Common myeloid progenitor, CD34-positive (primary cell): Measurements from ENCODE around the gene CEP170.

Experiments used
- CTCF ChIA-PET: fragments of 350-600 bp; sonication (Branson Sonifier 250); formaldehyde crosslinking; loops from one replicate; lab custom pipeline; 2021; ENCODE audit warnings: antibody characterized with exemption; lab: Charles Lee
- POLR2A ChIA-PET: fragments of 350-600 bp; sonication (Branson Sonifier 250); formaldehyde crosslinking; loops from one replicate; lab custom pipeline; 2021; ENCODE audit warnings: antibody characterized with exemption; lab: Charles Lee
- DNase-seq, 3 donors: peaks; one replicate each; pipeline versions ENCODE4 v3.0.0 to v3.0.0-alpha.2; 2013
- H3K27ac ChIP-seq, 2 experiments: 1 replicate in 1 of 2; 2 replicates in 1 of 2; pipeline ENCODE4 v1.7.0; 2013; ENCODE audit warnings: inconsistent platforms in 2 of 2, low read length in 2 of 2, mild to moderate bottlenecking in 2 of 2, low read depth in 1 of 2, moderate library complexity in 1 of 2; ENCODE audit not compliant: severe bottlenecking in 2 of 2, insufficient read depth in 1 of 2, poor library complexity in 1 of 2
- H3K27me3 ChIP-seq, 5 experiments: replicated peaks in 2 of 5; 1 replicate in 3 of 5; 2 replicates in 2 of 5; pipeline versions ENCODE4 v1.6.1 to v1.7.0; 2013; ENCODE audit warnings: low read length in 4 of 5, mild to moderate bottlenecking in 2 of 5, moderate library complexity in 2 of 5, inconsistent platforms in 1 of 5; ENCODE audit not compliant: insufficient read depth in 5 of 5, control insufficient read depth in 4 of 5
- H3K36me3 ChIP-seq, 4 experiments: 1 replicate in 2 of 4; 2 replicates in 2 of 4; pipeline versions ENCODE4 v1.6.1 to v1.7.0; 2013; ENCODE audit warnings: low read length in 3 of 4, control low read depth in 1 of 4, mild to moderate bottlenecking in 1 of 4; ENCODE audit not compliant: control insufficient read depth in 4 of 4, insufficient read depth in 4 of 4
- H3K4me1 ChIP-seq, 4 experiments: 1 replicate in 3 of 4; 2 replicates in 1 of 4; pipeline versions ENCODE4 v1.6.1 to v1.7.1; 2013; ENCODE audit warnings: low read length in 3 of 4, mild to moderate bottlenecking in 3 of 4, control low read depth in 1 of 4, inconsistent platforms in 1 of 4, moderate library complexity in 1 of 4; ENCODE audit not compliant: control insufficient read depth in 4 of 4, insufficient read depth in 4 of 4; ENCODE audit errors: control extremely low read depth in 1 of 4
- H3K4me3 ChIP-seq, 7 experiments: 1 replicate in 4 of 7; 2 replicates in 3 of 7; pipeline versions ENCODE4 v1.5.1 to v1.7.0; 2013; ENCODE audit warnings: mild to moderate bottlenecking in 7 of 7, low read length in 6 of 7, moderate library complexity in 6 of 7, inconsistent platforms in 2 of 7, low read depth in 2 of 7, control low read depth in 1 of 7; ENCODE audit not compliant: insufficient read depth in 4 of 7, control insufficient read depth in 1 of 7; ENCODE audit errors: extremely low read depth in 1 of 7
- H3K9me3 ChIP-seq, 5 experiments: 1 replicate in 4 of 5; 2 replicates in 1 of 5; pipeline versions ENCODE4 v1.6.1 to v1.7.1; 2013; ENCODE audit warnings: low read length in 4 of 5, mild to moderate bottlenecking in 2 of 5, inconsistent platforms in 1 of 5, low read depth in 1 of 5, moderate library complexity in 1 of 5; ENCODE audit not compliant: control insufficient read depth in 4 of 5, insufficient read depth in 2 of 5; ENCODE audit errors: control extremely low read depth in 1 of 5
- WGBS: methylation state at CpG from one replicate; pipeline ENCODE4 v1.1.5; 2013; ENCODE audit not compliant: insufficient coverage; 5-methylcytosine and 5-hydroxymethylcytosine counted together

The CEP170 gene

DNA sequence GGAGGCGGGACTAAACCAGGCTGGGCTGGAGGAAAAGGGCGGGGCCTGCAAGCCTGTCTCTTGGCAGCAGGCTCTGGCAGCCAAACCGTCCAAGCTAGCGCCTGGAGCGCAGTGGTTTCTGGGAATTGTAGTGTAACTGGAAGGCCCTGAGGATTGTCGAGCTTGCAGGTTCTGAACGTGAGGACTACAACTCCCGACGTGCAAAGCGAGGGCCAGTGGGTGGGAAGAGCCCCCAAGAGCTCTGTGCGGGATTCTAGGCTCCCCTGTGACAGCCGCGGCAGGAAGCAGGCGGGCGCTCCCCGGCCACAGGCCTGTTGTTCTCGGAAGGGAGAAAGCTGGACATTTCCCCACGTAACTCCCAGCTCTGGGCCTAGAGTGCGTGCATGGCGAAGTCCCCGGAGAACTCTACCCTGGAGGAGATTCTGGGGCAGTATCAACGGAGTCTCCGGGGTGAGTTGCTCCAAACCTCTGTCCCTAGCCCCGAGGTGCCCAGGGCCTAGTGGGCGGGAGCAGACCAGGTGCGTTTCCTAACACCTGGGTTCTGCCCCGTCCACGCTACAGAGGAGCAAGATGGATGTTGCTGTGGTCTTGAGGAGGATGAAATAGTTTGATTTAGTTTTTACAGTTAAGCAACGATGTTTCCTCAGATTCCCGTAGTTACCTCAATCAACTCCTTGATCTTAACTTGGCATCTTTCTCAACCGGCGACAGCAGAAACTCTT is 871 bp upstream of the CEP170 start, which contains the start of gene SDCCAG8:
SDCCAG8 (plus strand) TSS at position 251 of the 722 bp plus-strand sequence; CDS start at position 384, 133 bp downstream.
- H3K27ac ChIP-seq: peak within 1 kb of the TSS; percentile 92 to 95
- peaks cover 0 to 3% (median under 1%) of the 10 kb centered on the region in 4 experiments for H3K36me3 ChIP-seq
- peak; percentile 99 to 100 (median 100) for DNase-seq
- peak within 1 kb of the TSS; percentile 84 to 98 (median 93) for H3K4me3 ChIP-seq
- H3K4me1 ChIP-seq: peaks cover 22 to 66% (median 26%) of the 10 kb centered on the region in 4 experiments
- H3K9me3 ChIP-seq: no peaks in the 10 kb centered on the region
- 0% methylated on average over 25 of the region's 32 CpGs for WGBS
- H3K27me3 ChIP-seq: no peaks in the 10 kb centered on the region
- POLR2A ChIA-PET: interaction anchor here (0.5 to 2.3 kb wide), 5 partner anchors 9 to 35 kb away, joined by 3 to 18 read pairs (median 5); no protein-coding TSS in a partner anchor
- CTCF ChIA-PET: interaction anchor here (0.6 to 3.2 kb wide), 6 partner anchors 9 to 274 kb away, joined by 3 to 23 read pairs (median 6); no protein-coding TSS in a partner anchor

DNA sequence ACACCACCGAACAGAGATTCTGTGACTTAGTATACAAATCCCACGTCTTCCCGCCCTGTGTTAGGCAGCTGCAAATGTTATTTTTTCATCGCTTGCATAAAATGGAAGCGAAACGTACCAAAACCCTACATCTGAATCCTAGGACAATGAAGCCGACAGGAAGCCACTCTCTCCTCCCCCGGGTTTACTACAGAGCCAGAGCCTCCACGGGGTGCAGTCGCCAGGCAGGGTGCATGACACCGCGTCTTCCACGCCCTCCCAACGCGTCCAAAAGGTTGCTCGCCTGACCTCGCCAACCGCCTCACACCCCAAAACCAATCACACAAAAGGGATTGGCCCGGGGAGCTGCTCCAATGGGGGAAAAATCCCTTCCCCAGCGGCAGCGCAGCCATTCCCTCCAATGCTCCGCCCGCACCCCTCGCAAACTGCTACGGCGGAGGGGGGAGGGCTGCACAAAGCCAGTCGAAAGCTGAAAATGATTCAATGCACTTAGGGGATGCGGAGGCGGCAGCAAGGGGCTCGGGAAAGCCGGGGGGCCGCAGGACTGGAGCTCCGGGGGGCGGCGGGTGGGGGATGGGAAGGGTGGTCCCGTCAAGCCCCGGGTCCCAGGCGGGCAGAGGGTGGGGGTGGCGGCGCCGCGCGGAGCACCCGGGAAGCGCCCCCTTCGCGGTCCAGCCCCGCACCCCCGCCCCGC is 701 bp downstream of the CEP170 start:
- Histone ChIP-seq H3K27me3 (no peaks in the 10 kb centered on the region), H3K27ac (peak overlapping the region; percentile 92 to 95), H3K4me3 (peak overlapping the region; percentile 84 to 98 (median 93)), H3K9me3 (no peaks in the 10 kb centered on the region), H3K36me3 (peaks cover 0 to 3% (median under 1%) of the 10 kb centered on the region in 4 experiments), H3K4me1 (peaks cover 17 to 52% (median 20%) of the 10 kb centered on the region in 4 experiments)
- under 1% methylated on average over 35 of the region's 50 CpGs for WGBS
- DNase-seq: peak; percentile 57 to 81 (median 80)
- CTCF ChIA-PET: interaction anchor here (0.9 to 3.2 kb wide), 10 partner anchors 11 to 35 kb away, joined by 3 to 23 read pairs (median 5); no protein-coding TSS in a partner anchor
- POLR2A ChIA-PET: interaction anchor here (0.6 to 2.3 kb wide), 3 partner anchors 11 to 817 kb away, joined by 3 to 18 read pairs (median 4); no protein-coding TSS in a partner anchor

GRCh38 chr1:243253926-243254232 is 1.2 kb downstream of the CEP170 start:
- CTCF ChIA-PET: interaction anchor here (0.8 to 3.2 kb wide), 9 partner anchors 9 to 113 kb away, joined by 3 to 23 read pairs (median 4); no protein-coding TSS in a partner anchor
- peak overlapping the region; percentile 84 to 98 (median 93) for H3K4me3 ChIP-seq
- POLR2A ChIA-PET: no interaction called here
- H3K27ac ChIP-seq: peak overlapping the region; percentile 75 to 95
- no peaks in the 10 kb centered on the region for H3K27me3 ChIP-seq
- no peak for DNase-seq
- H3K4me1 ChIP-seq: peaks cover 17 to 52% (median 20%) of the 10 kb centered on the region in 4 experiments
- 0% methylated on average over 2 of the region's 4 CpGs for WGBS
- H3K9me3 ChIP-seq: no peaks in the 10 kb centered on the region
- peaks cover 0 to 3% (median under 1%) of the 10 kb centered on the region in 4 experiments for H3K36me3 ChIP-seq

GRCh38 chr1:243253211-243253925 is 1.7 kb downstream of the CEP170 start:
- WGBS: 5% methylated on average over 2 of the region's 8 CpGs
- Histone ChIP-seq H3K27me3 (no peaks in the 10 kb centered on the region), H3K27ac (peak overlapping the region; percentile 75 to 95), H3K9me3 (no peaks in the 10 kb centered on the region), H3K4me1 (peaks cover 17 to 51% (median 21%) of the 10 kb centered on the region in 4 experiments), H3K4me3 (peak overlapping the region in 6 of 7 experiments; percentile 84 to 96 (median 92)), H3K36me3 (peaks cover 0 to 3% (median under 1%) of the 10 kb centered on the region in 4 experiments)
- no peak for DNase-seq
- CTCF ChIA-PET: interaction anchor here (0.7 to 3.2 kb wide), 9 partner anchors 9 to 113 kb away, joined by 3 to 23 read pairs (median 4); no protein-coding TSS in a partner anchor
- POLR2A ChIA-PET: no interaction called here

GRCh38 chr1:243251539-243251938 is 3.5 kb downstream of the CEP170 start:
- peaks cover 0 to 3% (median under 1%) of the 10 kb centered on the region in 4 experiments for H3K36me3 ChIP-seq
- no peak for DNase-seq
- peak overlapping the region in 2 of 7 experiments; percentile 38 to 94 for H3K4me3 ChIP-seq
- no CpG with 5 or more reads among the region's 1 CpG for WGBS
- no peaks in the 10 kb centered on the region for H3K27me3 ChIP-seq
- POLR2A ChIA-PET: no interaction called here
- H3K4me1 ChIP-seq: peaks cover 15 to 42% (median 23%) of the 10 kb centered on the region in 4 experiments
- H3K9me3 ChIP-seq: no peaks in the 10 kb centered on the region
- H3K27ac ChIP-seq: peak overlapping the region in 1 of 2 experiments; percentile 19
- CTCF ChIA-PET: no interaction called here

DNA sequence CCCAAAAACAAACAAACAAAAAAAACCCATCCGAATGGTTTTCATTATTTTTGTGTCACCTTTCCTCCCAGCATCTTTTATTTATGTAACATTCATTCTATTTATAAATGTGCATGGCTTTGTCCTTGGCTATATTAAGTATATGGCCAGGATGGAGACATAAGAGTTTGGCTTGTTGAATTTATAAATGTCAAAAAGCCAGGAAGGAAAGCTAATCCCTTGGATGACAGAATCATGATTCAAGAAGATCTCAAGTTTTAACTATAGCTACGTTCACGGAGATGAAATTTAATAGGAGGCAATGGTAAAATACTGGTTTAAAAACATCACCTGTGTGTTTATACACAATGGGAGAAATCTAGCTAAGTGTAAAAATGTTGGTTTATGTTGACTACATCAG is 5.0 kb downstream of the CEP170 start:
- WGBS: 100% methylated on average over 1 of the region's 3 CpGs
- no peak for DNase-seq
- Histone ChIP-seq H3K36me3 (peaks cover 0 to 3% (median under 1%) of the 10 kb centered on the region in 4 experiments), H3K4me3 (no peak overlapping the region), H3K4me1 (peaks cover 8 to 35% (median 22%) of the 10 kb centered on the region in 4 experiments), H3K27me3 (no peaks in the 10 kb centered on the region), H3K9me3 (no peaks in the 10 kb centered on the region), H3K27ac (no peak overlapping the region)
- ChIA-PET CTCF (no interaction called here), POLR2A (no interaction called here)
